Pancreas (tissue), 10 donors: Measurements from ENCODE around the gene ODF2. TPM values are rescaled to one million over a fixed set of nuclear protein-coding genes. Genes with fewer than 3 reads are reported as not detected.

ENCODE experiments used
- ATAC-seq, 4 donors: fragments of 200-7000 bp; cut with Tn5 transposase; one replicate each; pipeline versions ENCODE4 v1.8.0 to v1.9.1; 2020; ENCODE audit warnings: mild to moderate bottlenecking in 4 of 4, moderate library complexity in 4 of 4
- DNase-seq, 6 donors: peaks; one replicate each; pipeline ENCODE4 v3.0.0-alpha.2; 2020
- FAIRE-seq: peaks from 2 replicates; lab custom pipeline; 2012; peaks lifted over from hg19 to GRCh38; lab: Jason Lieb, UNC
- H3K27ac ChIP-seq, 4 donors: fragments of 200-600 bp; sonication (generic); 1 replicate in 3 of 4; 2 replicates in 1 of 4; pipeline versions ENCODE4 v1.5.0 to v1.8.0; 2020
- H3K27me3 ChIP-seq, 4 donors: fragments of 200-600 bp; one replicate each; pipeline ENCODE4 v1.8.0; 2021
- H3K36me3 ChIP-seq, 3 donors: fragments of 200-600 bp; sonication (generic) in 1 of 3; one replicate each; pipeline versions ENCODE4 v1.5.0 to v1.8.0; 2020 to 2021
- H3K4me1 ChIP-seq, 3 donors: fragments of 200-600 bp; one replicate each; pipeline ENCODE4 v1.8.0; 2021
- H3K4me3 ChIP-seq, 4 donors: fragments of 200-600 bp; sonication (generic) in 2 of 4; one replicate each; pipeline versions ENCODE4 v1.5.0 to v1.8.0; 2020 to 2021
- H3K9me3 ChIP-seq, 4 donors: fragments of 200-600 bp; one replicate each; pipeline ENCODE4 v1.8.0; 2021
- WGBS, 2 donors: extraction: QIAGEN DNeasy Blood & Tissue Kit; methylation state at CpG; one replicate each; pipeline ENCODE4 v1.1.7; 2013; 5-methylcytosine and 5-hydroxymethylcytosine counted together
- intact Hi-C, 3 donors: fragments of 100-400 bp; cut with DNase I; formaldehyde crosslinking; loops; one replicate each; pipeline versions ENCODE4 v1.11.1 to v1.14.2; 2022
- polyA plus RNA-seq, 2 donors: library from polyadenylated mRNA; stranded (reverse); fragments of 200-250 nt; gene quantifications; one replicate each; pipeline ENCODE4 v1.2.3, GENCODE V29; 2013
- total RNA-seq, 6 donors: library from RNA; stranded (reverse); fragmentation: NEBNext Ultra II Directional in 4 of 6; extraction: Animal tissue kit (Norgen Biotek cat#: 25700) in 4 of 6; gene quantifications; one replicate each; pipeline versions ENCODE4 v1.2.1 to v1.2.4, GENCODE V29; 2021 to 2023
- TF ChIP-seq, protein P1 (sequence below), 4 donors: fragments of 200-600 bp; sonication (generic) in 3 of 4; IDR thresholded peaks; one replicate each; pipeline versions ENCODE4 v1.5.0 to v1.8.0; 2021; ENCODE audit warnings: antibody characterized with exemption in 4 of 4
- donor health status: healthy with polysubstance abuse.
- donor health status: DM: no; HTN: no; CAD: no; lungs with moderate emphysema.
- donor health status: DM: no; HTN: no; CAD: no.
- donor health status: control.
- donor health status: control.
- donor health status: Bipolar disorder and iron deficiency.
- donor health status: DM: yes; HTN: yes; CAD: no.
- donor health status: DM: no; HTN: no; CAD: no.
- donor health status: DM: no; HTN: no; CAD: no.
- donor health status: DM: yes; HTN: yes; CAD: no.

The ODF2 gene
- total and polyA plus RNA-seq, 8 donors, result 8.0 to 15.0 (median 9.8) TPM

DNA sequence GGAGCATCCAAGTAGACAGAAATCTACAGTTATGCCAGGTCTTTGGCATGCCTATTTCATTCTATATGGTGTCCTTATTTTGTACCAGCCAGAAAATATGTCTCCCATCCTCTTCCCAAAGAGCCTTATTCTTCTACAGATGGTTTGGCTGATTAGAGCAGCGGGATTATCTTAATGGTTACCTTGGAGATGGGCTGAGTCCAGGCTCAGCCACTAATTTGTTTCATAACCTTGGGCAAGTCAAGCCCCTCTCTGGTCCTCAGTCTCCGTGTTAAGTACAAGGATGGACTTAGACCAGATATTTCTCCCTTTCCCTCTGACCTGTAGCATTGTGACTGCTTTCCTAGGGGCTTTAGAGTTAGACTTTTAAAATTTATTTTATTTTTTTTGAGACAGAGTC is 37.6 kb downstream of the ODF2 start:
- TF ChIP-seq, protein P1, sequence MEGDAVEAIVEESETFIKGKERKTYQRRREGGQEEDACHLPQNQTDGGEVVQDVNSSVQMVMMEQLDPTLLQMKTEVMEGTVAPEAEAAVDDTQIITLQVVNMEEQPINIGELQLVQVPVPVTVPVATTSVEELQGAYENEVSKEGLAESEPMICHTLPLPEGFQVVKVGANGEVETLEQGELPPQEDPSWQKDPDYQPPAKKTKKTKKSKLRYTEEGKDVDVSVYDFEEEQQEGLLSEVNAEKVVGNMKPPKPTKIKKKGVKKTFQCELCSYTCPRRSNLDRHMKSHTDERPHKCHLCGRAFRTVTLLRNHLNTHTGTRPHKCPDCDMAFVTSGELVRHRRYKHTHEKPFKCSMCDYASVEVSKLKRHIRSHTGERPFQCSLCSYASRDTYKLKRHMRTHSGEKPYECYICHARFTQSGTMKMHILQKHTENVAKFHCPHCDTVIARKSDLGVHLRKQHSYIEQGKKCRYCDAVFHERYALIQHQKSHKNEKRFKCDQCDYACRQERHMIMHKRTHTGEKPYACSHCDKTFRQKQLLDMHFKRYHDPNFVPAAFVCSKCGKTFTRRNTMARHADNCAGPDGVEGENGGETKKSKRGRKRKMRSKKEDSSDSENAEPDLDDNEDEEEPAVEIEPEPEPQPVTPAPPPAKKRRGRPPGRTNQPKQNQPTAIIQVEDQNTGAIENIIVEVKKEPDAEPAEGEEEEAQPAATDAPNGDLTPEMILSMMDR (IDR thresholded peaks at IDR 0.05), result no peak
- FAIRE-seq, result no peak
- H3K36me3 ChIP-seq, result peaks cover 0 to 9% (median 0%) of the 10 kb centered on the region in 3 donors
- no peak for ATAC-seq
- no peak for DNase-seq
- H3K4me1 ChIP-seq, result no peaks in the 10 kb centered on the region
- H3K27me3 ChIP-seq, result no peaks in the 10 kb centered on the region
- intact Hi-C loops, result no loop called here
- H3K27ac ChIP-seq, result no peak overlapping the region
- H3K4me3 ChIP-seq, result no peak overlapping the region
- 91 to 94% methylated on average over 2 of the region's 2 CpGs for WGBS, 2 donors
- H3K9me3 ChIP-seq, result no peaks in the 10 kb centered on the region

GRCh38 chr9:128494108-128494745 is 38.4 kb downstream of the ODF2 start:
- DNase-seq, result peak; percentile 21 to 82 (median 49)
- peaks cover 0 to 9% (median 4%) of the 10 kb centered on the region in 3 donors for H3K36me3 ChIP-seq
- 49 to 57% methylated on average over 13 of the region's 13 CpGs for WGBS, 2 donors
- TF ChIP-seq, protein P1 (IDR thresholded peaks at IDR 0.05), result no peak
- no peaks in the 10 kb centered on the region for H3K9me3 ChIP-seq
- H3K27ac ChIP-seq, result no peak overlapping the region
- FAIRE-seq, result no peak
- no peaks in the 10 kb centered on the region for H3K4me1 ChIP-seq
- intact Hi-C loops, result no loop called here
- H3K4me3 ChIP-seq, result no peak overlapping the region
- ATAC-seq, result peak in 2 of 4 donors; percentile 72 to 77
- H3K27me3 ChIP-seq, result no peaks in the 10 kb centered on the region

DNA sequence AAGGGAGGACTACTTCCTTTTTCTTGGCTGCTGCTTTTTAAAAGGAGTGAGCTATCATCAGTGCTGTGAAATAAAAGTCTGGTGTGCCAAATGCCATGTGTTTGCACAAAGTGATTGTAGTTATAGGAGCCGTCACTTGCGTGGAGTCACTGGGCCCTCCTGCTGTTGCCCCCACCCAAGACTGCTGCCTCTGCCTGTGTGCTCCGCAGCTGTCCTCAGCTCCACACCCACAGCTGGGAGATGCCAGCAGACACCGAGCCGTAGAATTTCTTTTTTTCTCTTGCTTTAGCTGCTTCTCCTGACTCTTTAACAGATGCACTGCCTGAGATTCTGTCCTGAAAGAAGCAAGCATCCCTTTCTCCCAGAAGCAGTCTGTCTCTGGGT is 38.9 kb downstream of the ODF2 start:
- no peak for DNase-seq
- FAIRE-seq, result no peak
- Histone ChIP-seq H3K27ac (no peak overlapping the region), H3K27me3 (no peaks in the 10 kb centered on the region), H3K4me3 (no peak overlapping the region), H3K4me1 (no peaks in the 10 kb centered on the region), H3K36me3 (peaks cover 0 to 11% (median 4%) of the 10 kb centered on the region in 3 donors), H3K9me3 (no peaks in the 10 kb centered on the region)
- intact Hi-C loops, result no loop called here
- peak in 1 of 4 donors; percentile 26 for ATAC-seq
- 60 to 63% methylated on average over 5 of the region's 5 CpGs for WGBS, 2 donors
- TF ChIP-seq, protein P1 (IDR thresholded peaks at IDR 0.05), result no peak

GRCh38 chr9:128495296-128495695 is 39.5 kb downstream of the ODF2 start:
- WGBS, 2 donors, result 23 to 36% methylated on average over 1 of the region's 1 CpG
- DNase-seq, result no peak
- no peaks in the 10 kb centered on the region for H3K27me3 ChIP-seq
- H3K4me1 ChIP-seq, result no peaks in the 10 kb centered on the region
- TF ChIP-seq, protein P1 (IDR thresholded peaks at IDR 0.05), result no peak
- H3K4me3 ChIP-seq, result no peak overlapping the region
- H3K36me3 ChIP-seq, result peaks cover 0 to 17% (median 4%) of the 10 kb centered on the region in 3 donors
- no peak for ATAC-seq
- H3K27ac ChIP-seq, result no peak overlapping the region
- no peaks in the 10 kb centered on the region for H3K9me3 ChIP-seq
- no peak for FAIRE-seq
- intact Hi-C loops, result no loop called here

DNA sequence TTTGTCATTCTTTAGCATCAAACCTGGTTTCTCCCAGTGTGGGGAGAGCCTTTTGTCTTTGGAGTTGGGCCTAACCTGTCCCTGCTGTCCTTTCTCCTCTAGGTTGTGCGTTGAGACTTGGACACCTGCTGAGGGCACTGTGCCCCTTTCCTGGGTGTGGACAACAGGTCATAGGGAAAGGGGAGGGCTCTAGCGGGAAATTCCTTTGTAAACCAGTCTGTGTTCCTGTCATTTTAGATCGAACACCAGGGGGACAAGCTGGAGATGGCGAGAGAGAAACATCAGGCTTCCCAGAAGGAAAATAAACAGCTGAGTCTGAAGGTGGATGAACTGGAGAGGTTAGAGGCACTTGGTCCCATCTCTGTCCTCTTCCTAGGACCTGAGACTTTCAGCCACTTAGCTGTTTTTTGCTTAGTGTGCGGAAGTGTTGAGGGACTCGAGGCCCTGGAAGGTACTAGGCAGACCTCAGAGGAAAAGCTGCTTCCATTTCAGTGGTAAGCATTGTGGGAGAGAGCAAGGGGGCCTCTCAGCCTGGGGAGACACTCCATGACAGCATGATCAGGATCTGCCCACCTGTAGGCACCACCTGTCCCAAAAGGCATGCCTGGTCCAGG is 40.1 kb downstream of the ODF2 start:
- DNase-seq (no peak), FAIRE-seq (no peak), ATAC-seq (peak in 2 of 4 donors; percentile 54 to 73)
- Histone ChIP-seq H3K4me3 (no peak overlapping the region), H3K27me3 (no peaks in the 10 kb centered on the region), H3K27ac (no peak overlapping the region), H3K9me3 (no peaks in the 10 kb centered on the region), H3K4me1 (no peaks in the 10 kb centered on the region), H3K36me3 (peaks cover 0 to 18% (median 4%) of the 10 kb centered on the region in 3 donors)
- 72 to 80% methylated on average over 6 of the region's 6 CpGs for WGBS, 2 donors
- intact Hi-C loops, result no loop called here
- TF ChIP-seq, protein P1 (IDR thresholded peaks at IDR 0.05), result no peak
